Activated T-cell treated with anti-CD3 and anti-CD28 coated beads for 4 hours (primary cell): ENCODE data around the gene FZD8.

Experiments used
- DNase-seq: peaks from one replicate; pipeline ENCODE4 v3.0.0-alpha.2; 2020

The FZD8 gene

GRCh38 chr10:35640951-35641675 lies 983 bp downstream of the FZD8 start:
- DNase-seq, result no peak

- DNase-seq, result no peak
Measured at GRCh38 chr10:35640474-35640873, 1.6 kb downstream of the FZD8 start.

- DNase-seq, result no peak
Measured at GRCh38 chr10:35639728-35640401, 2.2 kb downstream of the FZD8 start.

- DNase-seq, result no peak
Measured at GRCh38 chr10:35639021-35639727, 2.9 kb downstream of the FZD8 start.

- no peak for DNase-seq
Measured at GRCh38 chr10:35638101-35638500, 4.0 kb downstream of the FZD8 start.

GRCh38 chr10:35637462-35637861 lies 4.6 kb downstream of the FZD8 start:
- no peak for DNase-seq

- DNase-seq, result no peak
Measured at GRCh38 chr10:35636956-35637355, 5.1 kb downstream of the FZD8 start.

- DNase-seq, result no peak
Measured at GRCh38 chr10:35635576-35635975, 6.5 kb downstream of the FZD8 start.

GRCh38 chr10:35633006-35633980 lies 8.8 kb downstream of the FZD8 start:
- no peak for DNase-seq

- DNase-seq, result no peak
Measured at GRCh38 chr10:35632027-35632426, 10.1 kb downstream of the FZD8 start.

GRCh38 chr10:35631404-35631803 lies 10.7 kb downstream of the FZD8 start:
- DNase-seq, result no peak

- DNase-seq, result no peak
Measured at GRCh38 chr10:35626971-35627507, 15.1 kb downstream of the FZD8 start.

- DNase-seq, result no peak
Measured at GRCh38 chr10:35614312-35614711, 27.8 kb downstream of the FZD8 start.

GRCh38 chr10:35613597-35614226 lies 28.4 kb downstream of the FZD8 start:
- no peak for DNase-seq

- DNase-seq, result no peak
Measured at GRCh38 chr10:35613107-35613440, 29.0 kb downstream of the FZD8 start.

GRCh38 chr10:35612385-35613106 lies 29.6 kb downstream of the FZD8 start:
- DNase-seq, result no peak

GRCh38 chr10:35611750-35612149 lies 30.3 kb downstream of the FZD8 start:
- no peak for DNase-seq

GRCh38 chr10:35608328-35608672 lies 33.8 kb downstream of the FZD8 start:
- no peak for DNase-seq

- no peak for DNase-seq
Measured at GRCh38 chr10:35607475-35608327, 34.4 kb downstream of the FZD8 start.

- DNase-seq, result no peak
Measured at GRCh38 chr10:35606430-35606829, 35.7 kb downstream of the FZD8 start.

GRCh38 chr10:35605191-35605590 lies 36.9 kb downstream of the FZD8 start, which contains the start of gene GJD4:
Gene GJD4, plus strand, starts transcription at chr10:35605341. Its CDS starts 227 bp downstream, at chr10:35605568.
- DNase-seq, result no peak
